Left lobe of liver (tissue), 2 donors: Measurements from ENCODE around the gene VAMP2. TPM values are rescaled to one million over a fixed set of nuclear protein-coding genes. Genes with fewer than 3 reads are reported as not detected.

ENCODE experiments used
- ATAC-seq: fragments of 200-7000 bp; cut with Tn5 transposase; one replicate; pipeline ENCODE4 v1.9.1; 2020; ENCODE audit warnings: mild to moderate bottlenecking, moderate library complexity
- DNase-seq: peaks from one replicate; pipeline ENCODE4 v3.0.0-alpha.2; 2020; ENCODE audit warnings: low spot score
- total RNA-seq: library from RNA; stranded (reverse); gene quantifications from one replicate; pipeline ENCODE4 v1.2.1, GENCODE V29; 2021
- donor health status: DM: no; HTN: no; CAD: no; lungs with moderate emphysema.
- donor health status: DM: no; HTN: yes; CAD: no.

The VAMP2 gene
- 18.1 TPM for total RNA-seq

GRCh38 chr17:8162233-8162996, at the start of gene VAMP2:
Gene VAMP2 (minus strand): TSS chr17:8162948. CDS start chr17:8162879, 69 bp downstream.
- ATAC-seq = peak; percentile 57
- peak; percentile 81 for DNase-seq

GRCh38 chr17:8210761-8211458, 48.2 kb upstream of the VAMP2 start:
- DNase-seq = no peak
- peak; percentile 37 for ATAC-seq

GRCh38 chr17:8209907-8210760, 47.4 kb upstream of the VAMP2 start, which contains the start of gene AURKB:
Gene AURKB (minus strand): TSS chr17:8210575. CDS start chr17:8210224, 351 bp downstream.
- peak; percentile 95 for DNase-seq
- ATAC-seq = peak; percentile 96

GRCh38 chr17:8206536-8206935, 43.8 kb upstream of the VAMP2 start:
- ATAC-seq (no peak), DNase-seq (no peak)

- peak; percentile 42 for DNase-seq
- no peak for ATAC-seq
Measured at GRCh38 chr17:8204761-8205555, 42.2 kb upstream of the VAMP2 start.

GRCh38 chr17:8192070-8192815, 29.5 kb upstream of the VAMP2 start:
- DNase-seq (peak; percentile 81), ATAC-seq (peak; percentile 41)

- ATAC-seq (no peak), DNase-seq (no peak)
Measured at GRCh38 chr17:8190506-8190905, 27.8 kb upstream of the VAMP2 start.

GRCh38 chr17:8189711-8190477, 27.1 kb upstream of the VAMP2 start, which contains the start of gene BORCS6:
Gene BORCS6 (minus strand): TSS chr17:8190180. CDS start chr17:8190140, 40 bp downstream.
- DNase-seq = peak; percentile 98
- ATAC-seq = peak; percentile 66

GRCh38 chr17:8189041-8189710, 26.4 kb upstream of the VAMP2 start:
- DNase-seq = peak; percentile 59
- peak; percentile 0 for ATAC-seq

GRCh38 chr17:8188263-8188839, 25.6 kb upstream of the VAMP2 start:
- no peak for ATAC-seq
- DNase-seq = no peak

GRCh38 chr17:8187517-8188262, 24.9 kb upstream of the VAMP2 start:
- ATAC-seq (peak; percentile 50), DNase-seq (peak; percentile 92)

- ATAC-seq (peak; percentile 65), DNase-seq (peak; percentile 92)
Measured at GRCh38 chr17:8186787-8187516, 24.2 kb upstream of the VAMP2 start.

- no peak for DNase-seq
- no peak for ATAC-seq
Measured at GRCh38 chr17:8186446-8186786, 23.7 kb upstream of the VAMP2 start.

GRCh38 chr17:8185582-8186445, 23.1 kb upstream of the VAMP2 start:
- DNase-seq (peak; percentile 90), ATAC-seq (peak; percentile 40)

- ATAC-seq = no peak
- DNase-seq = no peak
Measured at GRCh38 chr17:8176998-8177731, 14.4 kb upstream of the VAMP2 start.
